IMR-90 (cell line): ENCODE results near the gene MBTPS2. TPM values are rescaled to one million over a fixed set of nuclear protein-coding genes. Genes with fewer than 3 reads are reported as not detected.

ENCODE experiments used
- ATAC-seq: fragments of 200-7000 bp; cut with Tn5 transposase; 2 replicates; pipeline ENCODE4 v1.9.1; 2020; ENCODE audit warnings: low read depth, mild to moderate bottlenecking, moderate library complexity
- BruUV-seq: library from RNA; stranded (reverse); fragments of 400-500 nt; replicated peaks from 2 replicates; lab custom pipeline; 2021; lab: Mats Ljungman, UMichigan
- CTCF ChIA-PET: fragments of 300-600 bp; formaldehyde crosslinking; extraction: SDS; loops from one replicate; lab custom pipeline; 2021; ENCODE audit warnings: antibody characterized with exemption; lab: Yijun Ruan, JAX
- POLR2A ChIA-PET: fragments of 300-600 bp; sonication (Branson Sonifier 250); formaldehyde crosslinking; loops from one replicate; lab custom pipeline; 2022; ENCODE audit warnings: antibody characterized with exemption; ENCODE audit not compliant: unreplicated experiment; lab: Charles Lee
- DNase-seq: peaks from one replicate; pipeline ENCODE4 v3.0.0; 2013
- H2AFZ ChIP-seq: replicated peaks from 2 replicates; pipeline ENCODE3; 2013; ENCODE audit warnings: low read length, mild to moderate bottlenecking; ENCODE audit not compliant: poor library complexity
- H2AK5ac ChIP-seq: 2 replicates; pipeline ENCODE4 v1.6.1; 2013; ENCODE audit warnings: low read depth, low read length, inconsistent platforms
- H2AK9ac ChIP-seq: replicated peaks from 2 replicates; pipeline ENCODE3; 2013; ENCODE audit warnings: mild to moderate bottlenecking, low read depth, low read length, moderate library complexity; ENCODE audit not compliant: poor library complexity
- H2BK120ac ChIP-seq: 2 replicates; pipeline ENCODE4 v1.6.1; 2013; ENCODE audit warnings: low read depth, low read length, inconsistent platforms
- H2BK15ac ChIP-seq: 3 replicates; pipeline ENCODE4 v1.6.1; 2013; ENCODE audit warnings: low read depth, low read length, inconsistent platforms
- H2BK20ac ChIP-seq: 2 replicates; pipeline ENCODE4 v1.6.1; 2013; ENCODE audit warnings: low read depth, mild to moderate bottlenecking, inconsistent platforms, low read length, moderate library complexity
- H2BK5ac ChIP-seq: 2 replicates; pipeline ENCODE4 v1.6.1; 2013; ENCODE audit warnings: mild to moderate bottlenecking, low read depth, low read length, inconsistent platforms; ENCODE audit not compliant: poor library complexity, severe bottlenecking
- H3K14ac ChIP-seq: replicated peaks from 2 replicates; pipeline ENCODE4 v1.6.1; 2013; ENCODE audit warnings: low read depth, low read length, inconsistent platforms
- H3K18ac ChIP-seq: 2 replicates; pipeline ENCODE4 v1.6.1; 2013; ENCODE audit warnings: low read depth, low read length, control low read depth
- H3K23ac ChIP-seq: 2 replicates; pipeline ENCODE4 v1.6.1; 2013; ENCODE audit warnings: low read depth, low read length, inconsistent platforms
- H3K27ac ChIP-seq: 2 replicates; pipeline ENCODE4 v1.5.1; 2013; ENCODE audit warnings: mild to moderate bottlenecking, control low read depth, low read length; ENCODE audit not compliant: insufficient read depth
- H3K27me3 ChIP-seq: 2 replicates; pipeline ENCODE4 v1.6.1; 2013; ENCODE audit warnings: low read length; ENCODE audit not compliant: control insufficient read depth, insufficient read depth
- H3K36me3 ChIP-seq: 2 replicates; pipeline ENCODE4 v1.6.1; 2013; ENCODE audit warnings: low read length, mixed read lengths; ENCODE audit not compliant: control insufficient read depth, insufficient read depth
- H3K4ac ChIP-seq: 2 replicates; pipeline ENCODE4 v1.6.1; 2013; ENCODE audit warnings: low read depth, low read length, inconsistent platforms
- H3K4me1 ChIP-seq: 2 replicates; pipeline ENCODE4 v1.6.1; 2013; ENCODE audit warnings: low read length, mixed read lengths; ENCODE audit not compliant: control insufficient read depth, insufficient read depth
- H3K4me2 ChIP-seq: 2 replicates; pipeline ENCODE4 v1.6.1; 2013; ENCODE audit warnings: low read depth, mild to moderate bottlenecking, control low read depth, low read length, moderate library complexity
- H3K4me3 ChIP-seq: 2 replicates; pipeline ENCODE4 v1.5.1; 2013; ENCODE audit warnings: low read depth, mild to moderate bottlenecking, control low read depth, low read length, moderate library complexity; ENCODE audit not compliant: insufficient read depth
- H3K56ac ChIP-seq: 2 replicates; pipeline ENCODE4 v1.6.1; 2013; ENCODE audit warnings: low read length, inconsistent platforms; ENCODE audit not compliant: insufficient read depth; ENCODE audit errors: extremely low read depth
- H3K79me1 ChIP-seq, 2 experiments: 2 replicates each; pipeline ENCODE4 v1.6.1; 2013; ENCODE audit warnings: low read length in 2 of 2, inconsistent platforms in 1 of 2, low read depth in 1 of 2
- H3K9ac ChIP-seq: 2 replicates; pipeline ENCODE4 v1.6.1; 2013; ENCODE audit warnings: low read depth, low read length, control low read depth
- H3K9me1 ChIP-seq: 2 replicates; pipeline ENCODE4 v1.6.1; 2013; ENCODE audit warnings: low read length, inconsistent platforms; ENCODE audit not compliant: insufficient read depth
- H3K9me3 ChIP-seq: 2 replicates; pipeline ENCODE4 v1.6.1; 2013; ENCODE audit warnings: low read length; ENCODE audit not compliant: control insufficient read depth, insufficient read depth
- H4K20me1 ChIP-seq: 2 replicates; pipeline ENCODE4 v1.6.1; 2013; ENCODE audit warnings: low read length, inconsistent platforms; ENCODE audit not compliant: insufficient read depth
- H4K5ac ChIP-seq: 2 replicates; pipeline ENCODE4 v1.6.1; 2013; ENCODE audit warnings: mild to moderate bottlenecking, low read depth, low read length, control low read depth
- H4K8ac ChIP-seq, 2 experiments: 2 replicates each; pipeline ENCODE4 v1.6.1; 2013; ENCODE audit warnings: low read depth in 2 of 2, low read length in 2 of 2, control low read depth in 1 of 2, inconsistent platforms in 1 of 2
- H4K91ac ChIP-seq: 2 replicates; pipeline ENCODE4 v1.6.1; 2013; ENCODE audit warnings: low read depth, low read length, inconsistent platforms; ENCODE audit not compliant: insufficient read depth
- BHLHE40 ChIP-seq: fragments of 150-350 bp; IDR thresholded peaks from 2 replicates; pipeline ENCODE4 v1.6.1; 2016; ENCODE audit warnings: mild to moderate bottlenecking, low read depth, low read length
- CEBPB ChIP-seq: IDR thresholded peaks from 2 replicates; pipeline ENCODE4 v1.6.1; 2012; ENCODE audit warnings: low read depth, low read length, improper control_type of control experiment
- CHD1 ChIP-seq: IDR thresholded peaks from 2 replicates; pipeline ENCODE4 v1.6.1; 2012; ENCODE audit warnings: low read depth, low read length, improper control_type of control experiment
- CTCF ChIP-seq: conservative IDR thresholded peaks from 2 replicates; pipeline ENCODE4 v1.5.1; 2012; ENCODE audit warnings: mild to moderate bottlenecking, low read depth, low read length, improper control_type of control experiment
- FOS ChIP-seq: fragments of 150-350 bp; IDR thresholded peaks from 2 replicates; pipeline ENCODE4 v1.6.1; 2016; ENCODE audit warnings: low read depth, low read length
- MAFK ChIP-seq: IDR thresholded peaks from 2 replicates; pipeline ENCODE4 v1.6.1; 2012; ENCODE audit warnings: low read depth, low read length, improper control_type of control experiment
- MAZ ChIP-seq: IDR thresholded peaks from 2 replicates; pipeline ENCODE4 v1.6.1; 2012; ENCODE audit warnings: low read depth, mild to moderate bottlenecking, low read length, improper control_type of control experiment, moderate library complexity, borderline replicate concordance
- MXI1 ChIP-seq: IDR thresholded peaks from 2 replicates; pipeline ENCODE4 v1.6.1; 2012; ENCODE audit warnings: low read depth, mild to moderate bottlenecking, low read length, moderate library complexity, borderline replicate concordance
- NFE2L2 ChIP-seq: fragments of 150-350 bp; IDR thresholded peaks from 2 replicates; pipeline ENCODE4 v1.6.1; 2016; ENCODE audit warnings: low read depth, mild to moderate bottlenecking, low read length
- POLR2A ChIP-seq: IDR thresholded peaks from 2 replicates; pipeline ENCODE4 v1.6.1; 2012; ENCODE audit warnings: mild to moderate bottlenecking, low read depth, low read length
- RAD21 ChIP-seq: IDR thresholded peaks from 2 replicates; pipeline ENCODE4 v1.6.1; 2012; ENCODE audit warnings: low read length, improper control_type of control experiment
- RCOR1 ChIP-seq: IDR thresholded peaks from 2 replicates; pipeline ENCODE4 v1.6.1; 2012; ENCODE audit warnings: mild to moderate bottlenecking, low read length, improper control_type of control experiment; ENCODE audit not compliant: insufficient replicate concordance
- RFX5 ChIP-seq: IDR thresholded peaks from 2 replicates; pipeline ENCODE4 v1.8.0; 2012; ENCODE audit warnings: low read depth, mild to moderate bottlenecking, low read length, moderate library complexity
- USF2 ChIP-seq: fragments of 150-350 bp; IDR thresholded peaks from 2 replicates; pipeline ENCODE4 v1.6.1; 2017; ENCODE audit warnings: mild to moderate bottlenecking, antibody characterized with exemption, low read length, low read depth
- WGBS, 2 experiments: methylation state at CpG; one replicate each; pipeline versions ENCODE4 v1.1.5 to v1.1.7; 2013; ENCODE audit warnings: missing lambda C conversion rate in 2 of 2; ENCODE audit not compliant: insufficient read length in 1 of 2; ENCODE audit errors: extremely low coverage in 2 of 2; 5-methylcytosine and 5-hydroxymethylcytosine counted together
- dilution Hi-C: fragments of 300-500 bp; cut with HindIII; formaldehyde crosslinking; loops from one replicate; pipeline ENCODE4 v1.14.3; 2018; ENCODE audit warnings: low sequenced_read_pairs; ENCODE audit not compliant: unreplicated experiment
- in situ Hi-C: fragments of 300-500 bp; cut with MboI; formaldehyde crosslinking; loops from 3 replicates; pipeline ENCODE4 v1.14.3; 2019; ENCODE audit warnings: low sequenced_read_pairs, inconsistent platforms, mixed read lengths
- intact Hi-C: fragments of 100-400 bp; cut with micrococcal nuclease; formaldehyde crosslinking; loops from 2 replicates; pipeline ENCODE4 v1.10.0; 2022
- polyA plus RNA-seq, 3 experiments: library from polyadenylated mRNA; depleted of rRNA; stranded (reverse); fragments of >200 nt; gene quantifications; 2 replicates each; pipeline ENCODE4 v1.2.3, GENCODE V29; 2012; ENCODE audit warnings: low replicate concordance in 1 of 3
- total RNA-seq: library from RNA; depleted of rRNA; stranded (reverse); fragments of >200 nt; gene quantifications from 2 replicates; pipeline ENCODE4 v1.2.3, GENCODE V29; 2012
- TF ChIP-seq, protein P1 (sequence below): fragments of 150-350 bp; IDR thresholded peaks from 2 replicates; pipeline ENCODE4 v1.6.1; 2016; ENCODE audit warnings: low read depth, mild to moderate bottlenecking, low read length, moderate library complexity, borderline replicate concordance

The MBTPS2 gene
- total and polyA plus RNA-seq, 2 of the 4 experiments (the other 2 are of a cell fraction), result 4.7 to 12.4 TPM

- ATAC-seq (no peak), DNase-seq (no peak)
- Histone ChIP-seq H3K18ac (no peak overlapping the region), H3K4me1 (no peaks in the 10 kb centered on the region; the same call in 1 of the 2 replicates), H2BK15ac (no peak overlapping the region), H2AK5ac (no peak overlapping the region), H3K36me3 (no peaks in the 10 kb centered on the region), H3K9me3 (no peaks in the 10 kb centered on the region), H3K9ac (no peak overlapping the region), H3K14ac (no peak overlapping the region), H3K9me1 (no peaks in the 10 kb centered on the region), H3K79me1 (no peaks in the 10 kb centered on the region), H4K8ac (no peak overlapping the region), H3K56ac (no peak overlapping the region), H2BK5ac (no peak overlapping the region), H3K27me3 (no peaks in the 10 kb centered on the region; the same call in 1 of the 2 replicates), H4K20me1 (no peaks in the 10 kb centered on the region), H3K4ac (no peak overlapping the region), H4K91ac (no peak overlapping the region), H2AK9ac (no peak overlapping the region), H2BK20ac (no peak overlapping the region), H4K5ac (no peak overlapping the region), H3K4me3 (no peak overlapping the region), H2AFZ (no peak overlapping the region), H2BK120ac (no peak overlapping the region), H3K27ac (no peak overlapping the region), H3K23ac (no peak overlapping the region), H3K4me2 (no peak overlapping the region)
- 93% methylated on average over 2 of the region's 4 CpGs; no CpG with 5 or more reads in 1 of the 2 experiments for WGBS, 2 experiments
- ChIA-PET CTCF (no interaction called here), POLR2A (no interaction called here)
- in situ Hi-C loops, result no loop called here
- dilution Hi-C loops, result no loop called here
- intact Hi-C loops, result no loop called here
- TF ChIP-seq RAD21, result no peak
- no peak for TF ChIP-seq CHD1
- no peak for TF ChIP-seq USF2
- no peak for TF ChIP-seq RCOR1
- no peak for TF ChIP-seq POLR2A
- no peak for TF ChIP-seq RFX5
- no peak for TF ChIP-seq NFE2L2
- TF ChIP-seq BHLHE40, result no peak
- TF ChIP-seq FOS, result no peak
- TF ChIP-seq, protein P1, sequence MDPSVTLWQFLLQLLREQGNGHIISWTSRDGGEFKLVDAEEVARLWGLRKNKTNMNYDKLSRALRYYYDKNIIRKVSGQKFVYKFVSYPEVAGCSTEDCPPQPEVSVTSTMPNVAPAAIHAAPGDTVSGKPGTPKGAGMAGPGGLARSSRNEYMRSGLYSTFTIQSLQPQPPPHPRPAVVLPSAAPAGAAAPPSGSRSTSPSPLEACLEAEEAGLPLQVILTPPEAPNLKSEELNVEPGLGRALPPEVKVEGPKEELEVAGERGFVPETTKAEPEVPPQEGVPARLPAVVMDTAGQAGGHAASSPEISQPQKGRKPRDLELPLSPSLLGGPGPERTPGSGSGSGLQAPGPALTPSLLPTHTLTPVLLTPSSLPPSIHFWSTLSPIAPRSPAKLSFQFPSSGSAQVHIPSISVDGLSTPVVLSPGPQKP, result no peak
- TF ChIP-seq CTCF, result no peak
- no peak for TF ChIP-seq CEBPB
- no peak for TF ChIP-seq MAFK
- TF ChIP-seq MAZ, result no peak
- no peak for TF ChIP-seq MXI1
- no TSS peak for BruUV-seq
Observed at GRCh38 chrX:21912989-21913388, 73.6 kb downstream of the MBTPS2 start.
